Measurements from ENCODE around the gene CUL2. TPM values are rescaled to one million over a fixed set of nuclear protein-coding genes. Genes with fewer than 3 reads are reported as not detected.

CUL2 gene
- total RNA-seq, 6 experiments from 2014 or later, result 13.2 to 20.4 (median 15.9) TPM

GRCh38 chr10:35063837-35064454 is 26.2 kb downstream of the CUL2 start:
- WGBS (ENCODE audit: insufficient coverage, low coverage, low lambda C conversion rate, missing lambda C conversion rate), result 84% methylated on average over 3 of the region's 3 CpGs

GRCh38 chr10:35059481-35059880 is 30.7 kb downstream of the CUL2 start:
- Histone ChIP-seq H3K27me3 (no peaks in the 10 kb centered on the region), H3K4me3 (no peak overlapping the region), H3K9me3 (no peaks in the 10 kb centered on the region), H3K36me3 (peaks cover 0 to 49% (median 4%) of the 10 kb centered on the region in 4 donors), H3K4me1 (no peaks in the 10 kb centered on the region), H3K27ac (no peak overlapping the region)
- no peak for ATAC-seq
- TF ChIP-seq CTCF (IDR thresholded peaks at IDR 0.05) (no peak), POLR2A (IDR thresholded peaks at IDR 0.05) (no peak)
- intact Hi-C loops (cut with DNase I), result no loop called here
- no peak for DNase-seq

More at GRCh38 chr10:35063837-35064454, 26.2 kb downstream of the CUL2 start:
- no peak for TF ChIP-seq POLR2A (IDR thresholded peaks at IDR 0.05)
- TF ChIP-seq CTCF (IDR thresholded peaks at IDR 0.05), result no peak
- no peaks in the 10 kb centered on the region for H3K4me1 ChIP-seq
- no peak overlapping the region for H3K27ac ChIP-seq
- H3K36me3 ChIP-seq, result peaks cover 0 to 39% (median 5%) of the 10 kb centered on the region in 4 donors
- intact Hi-C loops (cut with DNase I), result no loop called here
- ATAC-seq, result no peak
- H3K27me3 ChIP-seq, result no peaks in the 10 kb centered on the region
- no peak overlapping the region for H3K4me3 ChIP-seq
- H3K9me3 ChIP-seq, result no peaks in the 10 kb centered on the region
- DNase-seq, result no peak

- Histone ChIP-seq H3K36me3 (peaks cover 0 to 50% (median 8%) of the 10 kb centered on the region in 4 donors), H3K27me3 (no peaks in the 10 kb centered on the region), H3K4me3 (no peak overlapping the region), H3K9me3 (no peaks in the 10 kb centered on the region), H3K4me1 (no peaks in the 10 kb centered on the region), H3K27ac (no peak overlapping the region)
- no peak for TF ChIP-seq POLR2A (IDR thresholded peaks at IDR 0.05)
- no peak for TF ChIP-seq CTCF (IDR thresholded peaks at IDR 0.05)
- WGBS (ENCODE audit: insufficient coverage, low coverage, low lambda C conversion rate, missing lambda C conversion rate), result no CpG with 5 or more reads among the region's 1 CpG
- ATAC-seq (no peak), DNase-seq (no peak)
- intact Hi-C loops (cut with DNase I), result no loop called here
Observed at GRCh38 chr10:35058686-35059085, 31.5 kb downstream of the CUL2 start.

GRCh38 chr10:35058134-35058533 is 32.0 kb downstream of the CUL2 start:
- ATAC-seq (peak in 1 of 4 donors; percentile 43), DNase-seq (no peak)
- Histone ChIP-seq H3K9me3 (no peaks in the 10 kb centered on the region), H3K4me1 (no peaks in the 10 kb centered on the region), H3K27me3 (no peaks in the 10 kb centered on the region), H3K27ac (no peak overlapping the region), H3K4me3 (no peak overlapping the region), H3K36me3 (peaks cover 0 to 54% (median 8%) of the 10 kb centered on the region in 4 donors)
- TF ChIP-seq CTCF (IDR thresholded peaks at IDR 0.05) (no peak), POLR2A (IDR thresholded peaks at IDR 0.05) (no peak)
- intact Hi-C loops (cut with DNase I), result no loop called here
- 49% methylated on average over 6 of the region's 6 CpGs for WGBS (ENCODE audit: insufficient coverage, low coverage, low lambda C conversion rate, missing lambda C conversion rate)

All from right lobe of liver (tissue), 6 donors.